Ovary (tissue), 9 donors: ENCODE measurements around the gene P2RY1. TPM values are rescaled to one million over a fixed set of nuclear protein-coding genes. Genes with fewer than 3 reads are reported as not detected.

Experiments
- DNase-seq, 5 donors: peaks; one replicate each; pipeline ENCODE4 v3.0.0-alpha.2; 2019 to 2020
- H3K27ac ChIP-seq, 2 donors: fragments of 200-600 bp; one replicate each; pipeline versions ENCODE4 v1.5.1 to v1.8.0; 2019 to 2022
- H3K27me3 ChIP-seq: fragments of 200-600 bp; one replicate; pipeline ENCODE4 v1.8.0; 2022
- H3K36me3 ChIP-seq: fragments of 200-600 bp; sonication (generic); one replicate; pipeline ENCODE4 v1.5.1; 2019
- H3K4me1 ChIP-seq: one replicate; pipeline ENCODE4 v1.8.1; 2013; ENCODE audit warnings: mild to moderate bottlenecking, moderate library complexity; ENCODE audit not compliant: insufficient read depth
- H3K4me3 ChIP-seq: fragments of 200-600 bp; sonication (generic); one replicate; pipeline ENCODE4 v1.5.1; 2017
- H3K9me3 ChIP-seq, 2 donors: fragments of 200-600 bp in 1 of 2; sonication (generic) in 1 of 2; one replicate each; pipeline versions ENCODE4 v1.5.1 to v1.8.1; 2013 to 2019; ENCODE audit warnings: mild to moderate bottlenecking in 1 of 2, moderate library complexity in 1 of 2
- EP300 ChIP-seq: sonication (generic); formaldehyde crosslinking; IDR thresholded peaks from one replicate; pipeline ENCODE4 v1.6.1; 2017; ENCODE audit warnings: antibody characterized with exemption
- POLR2A ChIP-seq: fragments of 450-650 bp; IDR thresholded peaks from one replicate; pipeline ENCODE4 v1.6.1; 2017; ENCODE audit warnings: antibody characterized with exemption, mild to moderate bottlenecking, moderate library complexity
- WGBS, 3 donors: extraction: QIAGEN DNeasy Blood & Tissue Kit in 1 of 3; methylation state at CpG; one replicate each; pipeline versions ENCODE4 v1.1.5 to v1.1.7; 2013 to 2017; 5-methylcytosine and 5-hydroxymethylcytosine counted together
- intact Hi-C, 4 donors: fragments of 100-400 bp; cut with DNase I; formaldehyde crosslinking; loops; one replicate each; pipeline versions ENCODE4 v1.11.0 to v1.15.1; 2022 to 2023
- polyA plus RNA-seq, 2 donors: library from polyadenylated mRNA; stranded (reverse); fragments of 200-250 nt in 1 of 2; fragments of 350-450 nt in 1 of 2; fragmentation: Illumina TruSeq in 1 of 2; extraction: RNeasy Lipid Tissue Mini Kit (QIAGEN cat#74804) in 1 of 2; gene quantifications; one replicate each; pipeline ENCODE4 v1.2.3, GENCODE V29; 2013 to 2014
- total RNA-seq, 7 donors: library from RNA; depleted of rRNA in 2 of 7; stranded (reverse); fragments of >200 nt in 2 of 7; fragmentation: NEBNext Ultra II Directional in 3 of 7; extraction: Animal tissue kit (Norgen Biotek cat#: 25700) in 3 of 7; gene quantifications; one replicate each; pipeline versions ENCODE4 v1.1.0 to v1.2.4, GENCODE V29; 2016 to 2023
- TF ChIP-seq, protein P1 (sequence below), 3 donors: fragments of 450-650 bp in 2 of 3; fragments of 200-600 bp in 1 of 3; IDR thresholded peaks; one replicate each; pipeline versions ENCODE4 v1.5.1 to v1.8.0; 2016 to 2022; ENCODE audit warnings: antibody characterized with exemption in 3 of 3, mild to moderate bottlenecking in 1 of 3
- donor health status: DM: no; HTN: no; CAD: no; lungs with moderate emphysema.
- donor health status: DM: no; HTN: no; CAD: no.
- donor health status: Bipolar disorder and iron deficiency.
- donor health status: DM: yes; HTN: yes; CAD: no.
- donor health status: DM: no; HTN: no; CAD: no.
- donor health status: DM: yes; HTN: yes; CAD: no.

The P2RY1 gene
- total and polyA plus RNA-seq, 9 donors, result 4.1 to 17.6 (median 7.2) TPM

DNA sequence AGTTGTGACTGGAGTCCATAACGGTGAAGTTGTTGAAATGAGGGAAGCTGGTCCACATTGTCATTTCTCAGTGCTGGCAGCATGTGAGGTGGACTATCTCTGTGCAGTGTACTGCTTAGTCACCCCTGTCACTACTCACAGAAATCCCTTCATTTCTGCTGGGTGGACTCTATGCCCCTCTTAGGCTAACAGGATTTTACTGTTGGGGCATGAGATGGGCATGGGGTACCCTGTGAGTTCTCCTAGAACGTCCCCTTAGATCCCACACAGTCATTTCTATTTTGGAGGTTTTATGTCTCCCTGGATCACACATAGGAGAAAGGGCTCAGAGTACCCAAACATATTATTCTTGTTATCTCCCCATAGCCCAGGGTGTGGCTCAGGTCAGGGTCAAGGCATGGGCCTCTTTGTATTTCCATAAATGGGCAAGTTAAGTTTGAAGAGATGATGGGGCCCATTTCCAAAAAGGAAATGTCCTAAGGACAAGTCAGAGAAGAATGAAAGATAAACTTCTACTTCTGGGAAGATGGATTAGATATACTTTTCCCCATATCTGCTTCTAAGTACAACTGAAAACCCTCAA, 15.2 kb downstream of the P2RY1 start:
- no peaks in the 10 kb centered on the region for H3K36me3 ChIP-seq
- TF ChIP-seq POLR2A (no peak), EP300 (no peak)
- TF ChIP-seq, protein P1, sequence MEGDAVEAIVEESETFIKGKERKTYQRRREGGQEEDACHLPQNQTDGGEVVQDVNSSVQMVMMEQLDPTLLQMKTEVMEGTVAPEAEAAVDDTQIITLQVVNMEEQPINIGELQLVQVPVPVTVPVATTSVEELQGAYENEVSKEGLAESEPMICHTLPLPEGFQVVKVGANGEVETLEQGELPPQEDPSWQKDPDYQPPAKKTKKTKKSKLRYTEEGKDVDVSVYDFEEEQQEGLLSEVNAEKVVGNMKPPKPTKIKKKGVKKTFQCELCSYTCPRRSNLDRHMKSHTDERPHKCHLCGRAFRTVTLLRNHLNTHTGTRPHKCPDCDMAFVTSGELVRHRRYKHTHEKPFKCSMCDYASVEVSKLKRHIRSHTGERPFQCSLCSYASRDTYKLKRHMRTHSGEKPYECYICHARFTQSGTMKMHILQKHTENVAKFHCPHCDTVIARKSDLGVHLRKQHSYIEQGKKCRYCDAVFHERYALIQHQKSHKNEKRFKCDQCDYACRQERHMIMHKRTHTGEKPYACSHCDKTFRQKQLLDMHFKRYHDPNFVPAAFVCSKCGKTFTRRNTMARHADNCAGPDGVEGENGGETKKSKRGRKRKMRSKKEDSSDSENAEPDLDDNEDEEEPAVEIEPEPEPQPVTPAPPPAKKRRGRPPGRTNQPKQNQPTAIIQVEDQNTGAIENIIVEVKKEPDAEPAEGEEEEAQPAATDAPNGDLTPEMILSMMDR (IDR thresholded peaks at IDR 0.05), result no peak
- intact Hi-C loops, result no loop called here
- no peak for DNase-seq
- no peaks in the 10 kb centered on the region for H3K27me3 ChIP-seq
- no peak overlapping the region for H3K27ac ChIP-seq
- no peaks in the 10 kb centered on the region for H3K9me3 ChIP-seq
- H3K4me1 ChIP-seq, result no peaks in the 10 kb centered on the region
- H3K4me3 ChIP-seq, result no peak overlapping the region
- 88 to 91% (median 91%) methylated on average over 2 of the region's 2 CpGs for WGBS, 3 donors

DNA sequence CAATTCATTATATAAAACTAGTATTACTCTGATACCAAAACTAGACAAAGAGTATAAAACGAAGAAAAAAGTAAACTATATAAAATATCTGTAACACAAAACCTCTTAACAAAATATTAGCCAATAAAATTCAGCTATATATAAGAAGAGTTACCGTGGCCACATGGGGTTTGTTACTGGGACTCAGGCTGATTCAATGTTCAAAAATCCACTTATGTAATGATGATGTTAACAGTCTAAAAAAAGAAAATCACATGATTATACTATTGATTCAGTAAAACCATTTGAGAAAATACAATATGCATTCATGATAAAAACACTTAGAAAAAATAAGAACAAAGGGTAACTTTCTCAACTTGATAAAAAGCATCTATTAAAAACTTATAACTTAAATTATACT, 18.3 kb downstream of the P2RY1 start:
- Histone ChIP-seq H3K4me1 (no peaks in the 10 kb centered on the region), H3K9me3 (no peaks in the 10 kb centered on the region), H3K27ac (no peak overlapping the region), H3K4me3 (no peak overlapping the region), H3K27me3 (no peaks in the 10 kb centered on the region), H3K36me3 (no peaks in the 10 kb centered on the region)
- WGBS, 3 donors, result 77 to 86% (median 78%) methylated on average over 2 of the region's 2 CpGs
- TF ChIP-seq, protein P1 (IDR thresholded peaks at IDR 0.05), result no peak
- TF ChIP-seq EP300 (no peak), POLR2A (no peak)
- intact Hi-C loops, result no loop called here
- no peak for DNase-seq

DNA sequence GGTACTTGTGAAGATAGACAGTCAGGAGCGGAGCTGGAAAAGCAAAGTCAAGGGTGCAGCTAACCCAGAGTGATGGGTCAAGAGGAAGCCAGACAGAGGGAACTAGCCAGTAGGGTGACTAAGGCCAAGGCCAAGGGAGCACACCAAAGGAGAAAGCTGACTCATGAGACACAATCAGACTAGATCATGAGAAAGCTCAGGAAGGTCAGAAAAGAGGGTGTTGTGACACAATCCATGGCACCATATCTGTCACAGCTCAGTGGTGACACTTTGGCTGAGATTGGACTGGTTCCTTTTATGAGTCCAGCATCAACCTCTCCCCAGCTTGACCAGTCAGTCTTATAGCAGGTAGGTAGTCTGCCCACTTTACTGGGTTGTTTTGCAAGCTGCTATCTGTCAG, 22.2 kb downstream of the P2RY1 start:
- H3K27ac ChIP-seq, result no peak overlapping the region
- H3K4me1 ChIP-seq, result no peaks in the 10 kb centered on the region
- H3K9me3 ChIP-seq, result no peaks in the 10 kb centered on the region
- intact Hi-C loops, result no loop called here
- H3K36me3 ChIP-seq, result no peaks in the 10 kb centered on the region
- DNase-seq, result no peak
- H3K27me3 ChIP-seq, result no peaks in the 10 kb centered on the region
- TF ChIP-seq, protein P1 (IDR thresholded peaks at IDR 0.05), result no peak
- TF ChIP-seq EP300, result no peak
- no peak for TF ChIP-seq POLR2A
- no peak overlapping the region for H3K4me3 ChIP-seq
- WGBS, 3 donors, result 88 to 96% (median 91%) methylated on average over 1 of the region's 1 CpG

DNA sequence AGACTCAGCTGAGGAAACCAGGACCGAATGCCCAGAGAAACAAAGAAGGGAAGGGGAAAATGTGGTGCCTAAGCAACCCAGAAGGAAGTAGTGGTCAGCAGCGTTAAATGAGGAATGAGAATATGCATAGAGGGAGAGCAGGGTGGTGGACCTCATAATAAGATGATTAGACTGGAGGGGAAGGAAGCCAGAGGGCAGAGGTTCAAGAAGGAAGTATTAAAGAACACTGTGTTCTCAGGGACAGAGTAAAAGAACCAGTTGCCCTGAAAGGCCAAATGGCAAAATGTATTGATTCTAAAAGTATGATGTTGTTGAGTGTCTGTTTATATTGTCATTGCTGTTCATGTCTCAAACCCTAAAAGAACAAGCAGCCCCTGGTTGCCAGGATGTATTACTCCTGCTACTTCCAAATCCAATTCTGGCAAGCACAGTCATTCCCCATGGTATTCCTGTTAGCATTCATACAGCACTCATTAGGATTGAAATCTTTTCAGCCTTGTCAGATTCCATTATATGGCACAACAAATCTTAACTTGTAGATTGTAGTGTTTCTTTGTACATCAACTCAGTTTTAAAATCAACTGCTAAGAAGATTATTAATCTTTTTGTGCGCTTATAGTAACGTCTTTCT, 23.4 kb downstream of the P2RY1 start:
- intact Hi-C loops, result no loop called here

More for the DNA sequence above, 23.4 kb downstream of the P2RY1 start:
- Histone ChIP-seq H3K4me3 (no peak overlapping the region), H3K4me1 (no peaks in the 10 kb centered on the region), H3K36me3 (no peaks in the 10 kb centered on the region), H3K9me3 (no peaks in the 10 kb centered on the region), H3K27me3 (no peaks in the 10 kb centered on the region), H3K27ac (no peak overlapping the region)
- no peak for DNase-seq
- WGBS, 3 donors, result 85 to 91% (median 87%) methylated on average over 4 of the region's 4 CpGs
- TF ChIP-seq, protein P1 (IDR thresholded peaks at IDR 0.05), result no peak
- TF ChIP-seq POLR2A (no peak), EP300 (no peak)
